A549 (cell line): ENCODE data around the gene MLXIP. TPM values are rescaled to one million over a fixed set of nuclear protein-coding genes. Genes with fewer than 3 reads are reported as not detected.
"Not testable (repeated sequence)": the region's sequence is repeated elsewhere in the genome, so short reads cannot be mapped to it uniquely, and the experiment has no call there.

ENCODE experiments used
- ATAC-seq, 2 experiments: fragments of 200-7000 bp in 1 of 2; fragments of >200 bp in 1 of 2; cut with Nextera tagmentation in 1 of 2; cut with Tn5 transposase in 1 of 2; 3 replicates each; pipeline versions ENCODE4 v1.8.0 to v1.9.1; 2018 to 2020; ENCODE audit warnings: mild to moderate bottlenecking in 1 of 2, moderate library complexity in 1 of 2
- CTCF ChIA-PET: fragments of 300-600 bp; sonication (Branson Sonifier 250); formaldehyde crosslinking; extraction: SDS; loops from one replicate; lab custom pipeline; 2021; ENCODE audit warnings: antibody characterized with exemption, inconsistent platforms; lab: Yijun Ruan, JAX
- POLR2A ChIA-PET: fragments of 350-600 bp; formaldehyde crosslinking; extraction: SDS; loops from one replicate; lab custom pipeline; 2021; ENCODE audit warnings: antibody characterized with exemption, inconsistent platforms; lab: Yijun Ruan, JAX
- DNase-seq, 2 experiments: peaks; one replicate each; pipeline versions ENCODE4 v3.0.0 to v3.0.0-alpha.2; 2011 to 2016; ENCODE audit warnings: low read depth in 1 of 2, low spot score in 1 of 2
- FAIRE-seq: peaks from 2 replicates; lab custom pipeline; 2011; peaks lifted over from hg19 to GRCh38; lab: Jason Lieb, UNC
- H3K27ac ChIP-seq, 2 experiments: fragments of >200 bp; sonication (Bioruptor Twin); formaldehyde crosslinking; 3 replicates each; pipeline ENCODE4 v1.5.1; 2016 to 2017
- H3K4me1 ChIP-seq: fragments of >200 bp; sonication (Bioruptor Twin); formaldehyde crosslinking; 3 replicates; pipeline ENCODE4 v1.6.1; 2016
- H3K4me2 ChIP-seq: fragments of >200 bp; sonication (Bioruptor Twin); formaldehyde crosslinking; 3 replicates; pipeline ENCODE4 v1.6.1; 2016
- H3K4me3 ChIP-seq: fragments of >200 bp; sonication (Bioruptor Twin); formaldehyde crosslinking; 3 replicates; pipeline ENCODE4 v1.5.1; 2016
- H3K9me3 ChIP-seq: fragments of >200 bp; sonication (Bioruptor Twin); formaldehyde crosslinking; 3 replicates; pipeline ENCODE4 v1.6.1; 2016
- ATOH8 ChIP-seq: fragments of 250-450 bp; sonication (Bioruptor Pico); IDR thresholded peaks from 2 replicates; pipeline ENCODE4 v1.5.0; 2020; ENCODE audit warnings: low read depth, mild to moderate bottlenecking, moderate library complexity
- CEBPB ChIP-seq, 2 experiments: fragments of >200 bp in 1 of 2; sonication (Bioruptor Twin) in 1 of 2; formaldehyde crosslinking in 1 of 2; IDR thresholded peaks; 2 replicates each; pipeline ENCODE4 v1.6.1; 2012 to 2016
- CTCF ChIP-seq: fragments of >200 bp; sonication (Bioruptor Twin); formaldehyde crosslinking; IDR thresholded peaks from 3 replicates; pipeline ENCODE4 v1.5.1; 2016
- EHMT2 ChIP-seq: fragments of 200-600 bp; sonication (generic); IDR thresholded peaks from 2 replicates; pipeline ENCODE4 v1.6.1; 2016; ENCODE audit warnings: antibody characterized with exemption, low read depth, mild to moderate bottlenecking, moderate library complexity
- EP300 ChIP-seq, 2 experiments: fragments of >200 bp; sonication (Bioruptor Twin); formaldehyde crosslinking; IDR thresholded peaks; 2 replicates in 1 of 2; 3 replicates in 1 of 2; pipeline ENCODE4 v1.6.1; 2016 to 2017
- FOSB ChIP-seq: fragments of 250-450 bp; sonication (Bioruptor Pico); IDR thresholded peaks from 2 replicates; pipeline ENCODE4 v1.5.0; 2020; ENCODE audit warnings: mild to moderate bottlenecking, moderate library complexity
- FOSL2 ChIP-seq, 2 experiments: fragments of 450-650 bp in 1 of 2; fragments of >200 bp in 1 of 2; sonication (Bioruptor Twin) in 1 of 2; formaldehyde crosslinking; IDR thresholded peaks; 2 replicates each; pipeline versions ENCODE4 v1.5.0 to v1.6.1; 2016 to 2020; ENCODE audit warnings: mild to moderate bottlenecking in 1 of 2, moderate library complexity in 1 of 2
- FOXS1 ChIP-seq: fragments of 250-450 bp; sonication (Bioruptor Pico); IDR thresholded peaks from 2 replicates; pipeline ENCODE4 v1.5.0; 2020; ENCODE audit warnings: mild to moderate bottlenecking, moderate library complexity
- GATA3 ChIP-seq: IDR thresholded peaks from 2 replicates; pipeline ENCODE4 v1.6.1; 2012; ENCODE audit warnings: borderline replicate concordance
- HDAC2 ChIP-seq: fragments of 200-600 bp; sonication (generic); IDR thresholded peaks from 2 replicates; pipeline ENCODE4 v1.6.1; 2016
- HEYL ChIP-seq: fragments of 250-450 bp; sonication (Bioruptor Pico); IDR thresholded peaks from 2 replicates; pipeline ENCODE4 v1.8.0; 2021; ENCODE audit warnings: mild to moderate bottlenecking, moderate library complexity
- HOXB13 ChIP-seq: fragments of 250-450 bp; sonication (Bioruptor Pico); IDR thresholded peaks from 2 replicates; pipeline ENCODE4 v1.5.0; 2020; ENCODE audit warnings: low read depth, mild to moderate bottlenecking, moderate library complexity
- JUNB ChIP-seq: fragments of >200 bp; sonication (Bioruptor Twin); formaldehyde crosslinking; IDR thresholded peaks from 2 replicates; pipeline ENCODE4 v1.6.1; 2016
- MAFK ChIP-seq: fragments of 450-650 bp; IDR thresholded peaks from 2 replicates; pipeline ENCODE4 v1.6.1; 2014; ENCODE audit not compliant: partially characterized antibody
- MAX ChIP-seq: IDR thresholded peaks from 2 replicates; pipeline ENCODE4 v1.6.1; 2012
- NPAS2 ChIP-seq: fragments of 250-450 bp; sonication (Bioruptor Pico); IDR thresholded peaks from 2 replicates; pipeline ENCODE4 v1.8.0; 2022; ENCODE audit warnings: mild to moderate bottlenecking, moderate library complexity, borderline replicate concordance
- PHF8 ChIP-seq: fragments of 200-600 bp; sonication (generic); IDR thresholded peaks from 2 replicates; pipeline ENCODE4 v1.6.1; 2016; ENCODE audit warnings: low read depth, mild to moderate bottlenecking, antibody characterized with exemption, moderate library complexity, borderline replicate concordance
- RAD21 ChIP-seq, 2 experiments: fragments of >200 bp in 1 of 2; sonication (Bioruptor Twin) in 1 of 2; formaldehyde crosslinking in 1 of 2; IDR thresholded peaks in 1 of 2; conservative IDR thresholded peaks in 1 of 2; 2 replicates in 1 of 2; 3 replicates in 1 of 2; pipeline ENCODE4 v1.6.1; 2012 to 2018; ENCODE audit warnings: inconsistent platforms in 1 of 2
- RCOR1 ChIP-seq: fragments of 150-350 bp; IDR thresholded peaks from 2 replicates; pipeline ENCODE4 v1.6.1; 2014; ENCODE audit warnings: antibody characterized with exemption, low read length, low read depth
- RNF2 ChIP-seq: fragments of 200-600 bp; sonication (generic); IDR thresholded peaks from 2 replicates; pipeline ENCODE4 v1.6.1; 2016; ENCODE audit warnings: low read depth, mild to moderate bottlenecking, antibody characterized with exemption, moderate library complexity, borderline replicate concordance
- SMC3 ChIP-seq: fragments of >200 bp; sonication (Bioruptor Twin); formaldehyde crosslinking; IDR thresholded peaks from 3 replicates; pipeline ENCODE4 v1.6.1; 2018; ENCODE audit warnings: inconsistent platforms
- TFCP2L1 ChIP-seq: fragments of 250-450 bp; sonication (Bioruptor Pico); IDR thresholded peaks from 2 replicates; pipeline ENCODE4 v1.5.0; 2021; ENCODE audit warnings: mild to moderate bottlenecking
- ZC3H11A ChIP-seq: fragments of 450-650 bp; IDR thresholded peaks from 2 replicates; pipeline ENCODE4 v1.6.1; 2014; ENCODE audit warnings: antibody characterized with exemption, mild to moderate bottlenecking
- ZNF302 ChIP-seq: fragments of 250-450 bp; sonication (Bioruptor Pico); IDR thresholded peaks from 2 replicates; pipeline ENCODE4 v1.9.0; 2021; ENCODE audit warnings: inconsistent platforms, mild to moderate bottlenecking, moderate library complexity
- ZSCAN20 ChIP-seq: fragments of 250-450 bp; sonication (Bioruptor Pico); IDR thresholded peaks from 2 replicates; pipeline ENCODE4 v1.8.0; 2022; ENCODE audit warnings: mild to moderate bottlenecking, moderate library complexity
- WGBS: methylation state at CpG from one replicate; pipeline ENCODE4 v1.1.6; 2017; ENCODE audit errors: missing lambda C conversion rate; 5-methylcytosine and 5-hydroxymethylcytosine counted together
- polyA plus RNA-seq, 4 experiments: library from polyadenylated mRNA; depleted of rRNA in 3 of 4; stranded (reverse); fragments of >200 nt; fragmentation: RNase III in 1 of 4; extraction: RNeasy Plus Mini Kit Qiagen cat#74134 plus additional on column Dnase treatment in 1 of 4; gene quantifications; 2 replicates in 3 of 4; 3 replicates in 1 of 4; pipeline ENCODE4 v1.2.3, GENCODE V29; 2011 to 2017

MLXIP gene
- polyA plus RNA-seq, 2 of the 4 experiments (the other 2 are of a cell fraction): 7.0 to 21.4 TPM

- WGBS: 70% methylated on average over 4 of the region's 4 CpGs
- TF ChIP-seq CEBPB (IDR thresholded peaks at IDR 0.05): 0 out of 4 replicates have a peak, but pooled peaks of 1 of the 2 experiments have one; percentile 13
- not testable (repeated sequence) for ATAC-seq, H3K4me1 ChIP-seq, DNase-seq, H3K4me2 ChIP-seq, FAIRE-seq, H3K4me3 ChIP-seq, H3K9me3 ChIP-seq, H3K27ac ChIP-seq
- POLR2A ChIA-PET: interaction anchor here (0.8 kb wide), 1 partner anchor 50 kb away, joined by 3 read pairs; no protein-coding TSS in a partner anchor
- CTCF ChIA-PET: interaction anchor here (1.9 to 3.0 kb wide), 2 partner anchors 14 to 53 kb away, joined by 5 to 8 read pairs; no protein-coding TSS in a partner anchor
These were observed 97.9 kb downstream of the MLXIP start for GRCh38 chr12:122176473-122176872.

GRCh38 chr12:122182887-122183587, 104.5 kb downstream of the MLXIP start, which contains the start of gene LRRC43:
Gene LRRC43, plus strand, starts transcription at chr12:122183123. Its CDS starts 22 bp downstream, at chr12:122183145.
- Histone ChIP-seq H3K4me1 (no peaks in the 10 kb centered on the region), H3K4me3 (peak within 1 kb of the TSS; percentile 45), H3K9me3 (no peaks in the 10 kb centered on the region), H3K4me2 (peak within 1 kb of the TSS; percentile 85), H3K27ac (peak within 1 kb of the TSS; percentile 16 to 77; a peak in 3 of 6 replicates)
- ATAC-seq (peak; percentile 59 to 77), FAIRE-seq (no peak), DNase-seq (no peak)
- ChIA-PET POLR2A (interaction anchor here (1.4 kb wide), 1 partner anchor 43 kb away, joined by 3 read pairs; the partner anchor contains the start of gene DIABLO), CTCF (interaction anchor here (0.9 to 1.8 kb wide), 4 partner anchors 33 to 129 kb away, joined by 3 to 4 read pairs (median 4); no protein-coding TSS in a partner anchor)
- 28% methylated on average over 38 of the region's 63 CpGs for WGBS
- TF ChIP-seq HOXB13 (CRISPR knock-in tag) (no peak), MAX (0 out of 2 replicates have a peak, but pooled peaks have one; percentile 25), NPAS2 (CRISPR knock-in tag) (no peak), CEBPB (IDR thresholded peaks at IDR 0.05) (no peak)

- peak overlapping the region; percentile 85; the same call in 1 of the 3 replicates for H3K4me2 ChIP-seq
- ChIA-PET CTCF (interaction anchor here (0.9 to 1.8 kb wide), 3 partner anchors 53 to 129 kb away, joined by 3 to 4 read pairs (median 4); no protein-coding TSS in a partner anchor), POLR2A (interaction anchor here (1.4 kb wide), 1 partner anchor 43 kb away, joined by 3 read pairs; the partner anchor contains the start of gene DIABLO)
- ATAC-seq (peak in 1 of 2 experiments; percentile 8; a peak in 1 of 6 replicates), FAIRE-seq (no peak), DNase-seq (no peak)
- TF ChIP-seq PHF8 (no peak), ZSCAN20 (no peak), RAD21 (conservative IDR thresholded peaks at IDR 0.05 in 1 of 2, IDR thresholded peaks at IDR 0.05 in 1 of 2) (no peak), ATOH8 (CRISPR knock-in tag) (no peak)
- 89% methylated on average over 10 of the region's 10 CpGs for WGBS
- no peaks in the 10 kb centered on the region for H3K9me3 ChIP-seq
- H3K4me1 ChIP-seq: no peaks in the 10 kb centered on the region
- H3K4me3 ChIP-seq: no peak overlapping the region
- H3K27ac ChIP-seq: no peak overlapping the region
These were observed 105.0 kb downstream of the MLXIP start for GRCh38 chr12:122183588-122183940.

GRCh38 chr12:122184517-122184916, 106.0 kb downstream of the MLXIP start:
- H3K9me3 ChIP-seq: no peaks in the 10 kb centered on the region
- no peaks in the 10 kb centered on the region for H3K4me1 ChIP-seq
- no peak overlapping the region for H3K4me3 ChIP-seq
- DNase-seq (no peak), ATAC-seq (no peak), FAIRE-seq (no peak)
- POLR2A ChIA-PET: interaction anchor here (1.4 kb wide), 1 partner anchor 42 kb away, joined by 3 read pairs; the partner anchor contains the start of gene DIABLO
- WGBS: 90% methylated on average over 18 of the region's 18 CpGs
- TF ChIP-seq RNF2 (no peak), SMC3 (no peak), GATA3 (no peak), FOXS1 (CRISPR knock-in tag) (no peak), CTCF (no peak), EHMT2 (no peak), ZC3H11A (no peak), MAFK (no peak), HDAC2 (no peak), RCOR1 (no peak), ZNF302 (CRISPR knock-in tag) (no peak), FOSL2 (IDR thresholded peaks at IDR 0.05) (no peak), FOSL2 (CRISPR knock-in tag; IDR thresholded peaks at IDR 0.05) (no peak), HEYL (no peak), ATOH8 (CRISPR knock-in tag) (no peak), TFCP2L1 (CRISPR knock-in tag) (no peak), EP300 (IDR thresholded peaks at IDR 0.05) (no peak), JUNB (no peak), FOSB (CRISPR knock-in tag) (no peak)
- H3K27ac ChIP-seq: no peak overlapping the region
- CTCF ChIA-PET: interaction anchor here (0.7 kb wide), 1 partner anchor 201 kb away, joined by 3 read pairs; no protein-coding TSS in a partner anchor
- no peak overlapping the region for H3K4me2 ChIP-seq
